ENCODE data around the gene TANGO2. TPM values are rescaled to one million over a fixed set of nuclear protein-coding genes. Genes with fewer than 3 reads are reported as not detected.
"Not testable (repeated sequence)": the region's sequence is repeated elsewhere in the genome, so short reads cannot be mapped to it uniquely, and the experiment has no call there.

TANGO2 gene
- total and polyA plus RNA-seq, 7 experiments from 2014 or later, result 20.0 to 43.1 (median 38.6) TPM

DNA sequence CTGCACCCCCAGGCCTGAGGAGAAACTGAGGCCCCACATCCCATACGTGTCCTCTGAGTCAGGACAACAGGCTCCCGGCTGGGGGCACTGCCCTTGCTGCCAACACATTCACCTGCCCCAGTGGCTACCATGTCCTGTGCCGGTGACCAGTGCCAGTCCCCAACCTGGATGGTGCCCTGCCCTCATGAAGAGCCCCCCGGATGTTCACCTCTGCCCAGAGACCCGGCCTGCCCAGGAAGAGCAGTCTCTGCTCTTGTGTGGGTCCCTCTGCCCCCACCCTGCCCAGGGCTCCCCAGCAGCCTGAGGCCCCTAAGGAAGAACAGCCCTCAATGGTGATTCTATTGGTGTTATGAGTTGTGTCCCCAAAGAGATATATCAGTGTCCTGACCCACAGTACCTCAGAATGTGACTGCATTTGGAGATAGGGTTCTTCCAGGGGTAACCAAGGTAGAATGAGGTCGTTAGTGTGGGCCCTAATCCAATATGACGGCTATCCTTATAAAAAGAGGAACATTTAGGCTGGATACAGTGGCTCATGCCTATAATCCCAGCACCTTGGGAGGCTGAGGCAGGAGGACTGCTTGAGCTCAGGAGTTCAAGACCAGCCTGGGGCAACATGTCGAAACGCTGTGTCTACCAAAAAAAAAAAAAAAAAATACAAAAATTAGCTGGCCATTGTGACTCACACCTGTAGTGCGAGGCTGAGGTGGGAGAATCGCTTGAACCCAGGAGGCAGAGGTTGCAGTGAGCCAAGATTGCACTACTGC is 45.9 kb downstream of the TANGO2 start:
- Mint-ChIP-seq H3K27ac (no peak overlapping the region), H3K4me1 (peaks cover 0 to 3% (median 0%) of the 10 kb centered on the region in 7 donors), H3K4me3 (no peak overlapping the region), H3K9me3 (no peaks in the 10 kb centered on the region), H3K27me3 (no peaks in the 10 kb centered on the region), H3K36me3 (peaks cover 0 to 7% (median 0%) of the 10 kb centered on the region in 5 donors)
- Histone ChIP-seq H3K4me1 (ENCODE audit: control insufficient read depth in 2 of 2, insufficient read depth in 2 of 2, low read length in 2 of 2) (no peaks in the 10 kb centered on the region), H3K27me3 (ENCODE audit: control insufficient read depth in 2 of 2, insufficient read depth in 2 of 2, low read length in 2 of 2) (no peaks in the 10 kb centered on the region), H3K4me3 (ENCODE audit: low read length) (no peak overlapping the region), H3K36me3 (ENCODE audit: control insufficient read depth in 2 of 3, insufficient read depth in 3 of 3, low read length in 3 of 3) (peaks cover 0 to 32% (median 0%) of the 10 kb centered on the region in 3 experiments), H3K27ac (ENCODE audit: low read depth, low read length) (no peak overlapping the region), H3K9me3 (ENCODE audit: control insufficient read depth in 2 of 3, low read length in 3 of 3) (no peaks in the 10 kb centered on the region)
- ATAC-seq (no peak), DNase-seq (no peak)
- POLR2A ChIA-PET, result no interaction called here
- intact Hi-C loops (cut with micrococcal nuclease), result no loop called here
- CTCF ChIA-PET, result interaction anchor here (0.6 kb wide), 1 partner anchor 42 kb away, joined by 3 read pairs; no protein-coding TSS in a partner anchor

DNA sequence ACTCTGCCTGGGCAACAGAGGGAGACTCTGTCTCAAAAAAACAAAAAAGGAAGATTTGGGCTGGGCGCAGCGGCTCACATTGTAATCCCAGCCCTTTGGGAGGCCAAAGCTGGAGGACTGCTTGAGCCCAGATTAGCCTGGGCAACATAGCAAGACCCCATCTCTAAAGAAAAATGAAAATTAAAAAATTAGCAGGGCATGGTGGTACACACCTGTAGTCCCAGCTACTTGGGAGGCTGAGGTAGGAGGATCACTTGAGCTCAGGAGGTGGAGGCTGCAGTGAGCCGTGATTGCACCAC is 46.4 kb downstream of the TANGO2 start:
- H3K4me1 ChIP-seq (ENCODE audit: control insufficient read depth in 2 of 2, insufficient read depth in 2 of 2, low read length in 2 of 2); H3K27me3 ChIP-seq (ENCODE audit: control insufficient read depth in 2 of 2, insufficient read depth in 2 of 2, low read length in 2 of 2); POLR2A ChIA-PET; intact Hi-C loops (cut with micrococcal nuclease); H3K9me3 ChIP-seq (ENCODE audit: control insufficient read depth in 2 of 3, low read length in 3 of 3); H3K4me1 Mint-ChIP-seq; H3K36me3 Mint-ChIP-seq; DNase-seq; H3K27me3 Mint-ChIP-seq; H3K4me3 Mint-ChIP-seq; H3K9me3 Mint-ChIP-seq; H3K27ac ChIP-seq (ENCODE audit: low read depth, low read length); H3K4me3 ChIP-seq (ENCODE audit: low read length); H3K27ac Mint-ChIP-seq; ATAC-seq: not testable (repeated sequence)
- CTCF ChIA-PET, result interaction anchor here (0.6 kb wide), 1 partner anchor 43 kb away, joined by 3 read pairs; no protein-coding TSS in a partner anchor
- H3K36me3 ChIP-seq (ENCODE audit: control insufficient read depth in 2 of 3, insufficient read depth in 3 of 3, low read length in 3 of 3), result peaks cover 0 to 27% (median 0%) of the 10 kb centered on the region in 3 experiments

DNA sequence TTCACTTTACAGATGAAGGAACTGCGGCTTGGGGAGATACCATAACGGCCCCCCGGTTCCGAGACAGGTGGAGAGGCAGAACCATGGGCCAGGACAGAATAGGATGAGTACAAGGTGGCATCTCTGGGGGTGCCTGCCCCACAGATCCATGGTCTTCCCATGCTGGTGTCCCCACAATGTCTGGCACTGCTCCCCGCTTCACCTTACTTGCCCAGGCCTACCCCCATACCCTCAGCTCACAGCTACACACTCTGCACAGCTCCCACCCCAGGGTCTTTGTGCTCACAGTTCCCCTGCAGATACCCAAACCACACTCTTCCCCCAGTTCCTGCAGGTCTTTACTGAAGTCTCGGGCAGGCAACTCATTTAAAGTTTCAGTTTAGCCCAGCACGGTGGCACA is 47.7 kb downstream of the TANGO2 start:
- CTCF ChIA-PET, result interaction anchor here (0.6 kb wide), 1 partner anchor 351 kb away, joined by 3 read pairs; no protein-coding TSS in a partner anchor

DNA sequence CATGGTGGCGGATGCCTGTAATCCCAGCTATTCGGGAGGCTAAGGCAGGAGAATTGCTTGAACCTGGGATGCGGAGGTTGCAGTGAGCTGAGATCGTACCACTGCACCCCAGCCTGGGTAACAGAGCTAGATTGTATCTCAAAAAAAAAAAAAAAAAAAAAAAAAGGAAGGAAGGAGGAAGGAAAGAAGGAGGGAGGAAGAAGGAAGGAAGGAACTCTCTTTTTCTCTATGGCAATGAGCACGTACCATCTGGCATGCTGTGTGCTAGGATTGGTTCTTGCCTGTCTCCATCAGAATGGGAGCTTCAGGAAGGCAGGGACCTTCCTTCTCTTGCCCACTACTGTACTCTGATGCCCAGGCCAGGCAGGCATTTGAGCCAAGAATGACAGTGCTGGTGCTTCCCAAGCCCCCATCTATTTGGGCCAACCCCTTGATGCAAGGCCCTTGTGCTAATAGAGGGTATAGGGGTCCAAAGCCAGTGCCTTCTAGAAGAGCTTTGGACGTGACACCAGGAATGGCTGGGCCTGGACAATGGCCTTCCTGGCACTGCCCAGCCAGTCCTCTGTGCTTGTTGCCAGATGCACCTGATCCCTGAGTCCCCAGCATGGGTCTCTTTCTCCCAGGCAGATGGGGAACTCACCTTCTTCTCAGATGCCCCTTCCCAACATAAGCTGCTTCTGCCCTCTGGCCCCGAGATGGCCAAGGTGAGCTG is 48.6 kb downstream of the TANGO2 start:
- no peak for DNase-seq
- H3K27ac ChIP-seq (ENCODE audit: low read depth, low read length), result no peak overlapping the region
- H3K4me1 Mint-ChIP-seq, result peaks cover 0 to 3% (median 0%) of the 10 kb centered on the region in 7 donors
- H3K36me3 Mint-ChIP-seq, result peaks cover 0 to 2% (median 0%) of the 10 kb centered on the region in 5 donors
- no peak overlapping the region for H3K4me3 Mint-ChIP-seq
- H3K27me3 Mint-ChIP-seq, result no peaks in the 10 kb centered on the region
- H3K27me3 ChIP-seq (ENCODE audit: control insufficient read depth in 2 of 2, insufficient read depth in 2 of 2, low read length in 2 of 2), result no peaks in the 10 kb centered on the region
- H3K9me3 Mint-ChIP-seq, result no peaks in the 10 kb centered on the region
- H3K4me3 ChIP-seq (ENCODE audit: low read length), result no peak overlapping the region
- H3K36me3 ChIP-seq (ENCODE audit: control insufficient read depth in 2 of 3, insufficient read depth in 3 of 3, low read length in 3 of 3), result peaks cover 0 to 5% (median 0%) of the 10 kb centered on the region in 3 experiments
- intact Hi-C loops (cut with micrococcal nuclease), result no loop called here
- no peak overlapping the region for H3K27ac Mint-ChIP-seq
- no peaks in the 10 kb centered on the region for H3K9me3 ChIP-seq (ENCODE audit: control insufficient read depth in 2 of 3, low read length in 3 of 3)
- no peaks in the 10 kb centered on the region for H3K4me1 ChIP-seq (ENCODE audit: control insufficient read depth in 2 of 2, insufficient read depth in 2 of 2, low read length in 2 of 2)
- ATAC-seq, result no peak
- CTCF ChIA-PET, result no interaction called here
- POLR2A ChIA-PET, result interaction anchor here (1.6 kb wide), 1 partner anchor 48 kb away, joined by 3 read pairs; the partner anchor contains the start of gene TANGO2

More for the DNA sequence above, 47.7 kb downstream of the TANGO2 start:
- H3K9me3 Mint-ChIP-seq, result no peaks in the 10 kb centered on the region
- Histone ChIP-seq H3K27ac (ENCODE audit: low read depth, low read length) (no peak overlapping the region), H3K9me3 (ENCODE audit: control insufficient read depth in 2 of 3, low read length in 3 of 3) (no peaks in the 10 kb centered on the region), H3K36me3 (ENCODE audit: control insufficient read depth in 2 of 3, insufficient read depth in 3 of 3, low read length in 3 of 3) (peaks cover 0 to 14% (median 0%) of the 10 kb centered on the region in 3 experiments), H3K27me3 (ENCODE audit: control insufficient read depth in 2 of 2, insufficient read depth in 2 of 2, low read length in 2 of 2) (no peaks in the 10 kb centered on the region), H3K4me1 (ENCODE audit: control insufficient read depth in 2 of 2, insufficient read depth in 2 of 2, low read length in 2 of 2) (no peaks in the 10 kb centered on the region), H3K4me3 (ENCODE audit: low read length) (no peak overlapping the region)
- POLR2A ChIA-PET, result no interaction called here
- no peaks in the 10 kb centered on the region for H3K27me3 Mint-ChIP-seq
- DNase-seq (no peak), ATAC-seq (no peak)
- H3K27ac Mint-ChIP-seq, result no peak overlapping the region
- peaks cover 0 to 3% (median 0%) of the 10 kb centered on the region in 7 donors for H3K4me1 Mint-ChIP-seq
- peaks cover 0 to 2% (median 0%) of the 10 kb centered on the region in 5 donors for H3K36me3 Mint-ChIP-seq
- H3K4me3 Mint-ChIP-seq, result no peak overlapping the region
- intact Hi-C loops (cut with micrococcal nuclease), result no loop called here

DNA sequence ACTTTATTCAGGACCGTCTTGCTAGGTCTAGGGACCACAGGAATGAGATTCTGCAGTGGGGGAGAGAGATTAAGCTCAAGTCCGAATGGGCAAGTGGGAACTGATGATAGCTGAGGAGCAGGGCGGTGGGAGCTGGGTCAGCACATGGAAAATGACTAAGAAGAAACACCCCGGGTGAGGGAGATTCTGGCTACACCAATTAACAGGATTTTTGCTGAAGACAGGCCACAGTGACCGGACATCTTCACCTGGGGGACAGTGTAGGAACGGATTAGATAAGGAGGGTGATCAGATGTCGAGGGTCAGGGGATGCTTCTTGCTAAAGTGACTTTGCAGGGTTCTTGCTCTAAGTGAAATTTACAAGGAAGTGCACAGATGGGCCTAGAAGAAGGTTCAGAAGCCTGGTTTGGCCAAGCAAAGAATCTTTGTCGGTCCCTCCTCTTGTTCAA is 50.6 kb downstream of the TANGO2 start:
- no peaks in the 10 kb centered on the region for H3K9me3 ChIP-seq (ENCODE audit: control insufficient read depth in 2 of 3, low read length in 3 of 3)
- Mint-ChIP-seq H3K36me3 (no peaks in the 10 kb centered on the region), H3K4me3 (no peak overlapping the region), H3K27ac (peak overlapping the region in 2 of 9 donors; percentile 9 to 78), H3K4me1 (peaks cover 0 to 3% (median 0%) of the 10 kb centered on the region in 7 donors), H3K9me3 (no peaks in the 10 kb centered on the region), H3K27me3 (no peaks in the 10 kb centered on the region)
- H3K36me3 ChIP-seq (ENCODE audit: control insufficient read depth in 2 of 3, insufficient read depth in 3 of 3, low read length in 3 of 3), result no peaks in the 10 kb centered on the region
- POLR2A ChIA-PET, result interaction anchor here (0.6 to 1.6 kb wide), 3 partner anchors 25 to 102 kb away, joined by 3 to 5 read pairs (median 3); partner anchors contain the start of gene TANGO2
- CTCF ChIA-PET, result no interaction called here
- H3K4me3 ChIP-seq (ENCODE audit: low read length), result no peak overlapping the region
- ATAC-seq, result no peak
- H3K27me3 ChIP-seq (ENCODE audit: control insufficient read depth in 2 of 2, insufficient read depth in 2 of 2, low read length in 2 of 2), result no peaks in the 10 kb centered on the region
- no peaks in the 10 kb centered on the region for H3K4me1 ChIP-seq (ENCODE audit: control insufficient read depth in 2 of 2, insufficient read depth in 2 of 2, low read length in 2 of 2)
- no peak overlapping the region for H3K27ac ChIP-seq (ENCODE audit: low read depth, low read length)
- DNase-seq, result no peak
- intact Hi-C loops (cut with micrococcal nuclease), result no loop called here

DNA sequence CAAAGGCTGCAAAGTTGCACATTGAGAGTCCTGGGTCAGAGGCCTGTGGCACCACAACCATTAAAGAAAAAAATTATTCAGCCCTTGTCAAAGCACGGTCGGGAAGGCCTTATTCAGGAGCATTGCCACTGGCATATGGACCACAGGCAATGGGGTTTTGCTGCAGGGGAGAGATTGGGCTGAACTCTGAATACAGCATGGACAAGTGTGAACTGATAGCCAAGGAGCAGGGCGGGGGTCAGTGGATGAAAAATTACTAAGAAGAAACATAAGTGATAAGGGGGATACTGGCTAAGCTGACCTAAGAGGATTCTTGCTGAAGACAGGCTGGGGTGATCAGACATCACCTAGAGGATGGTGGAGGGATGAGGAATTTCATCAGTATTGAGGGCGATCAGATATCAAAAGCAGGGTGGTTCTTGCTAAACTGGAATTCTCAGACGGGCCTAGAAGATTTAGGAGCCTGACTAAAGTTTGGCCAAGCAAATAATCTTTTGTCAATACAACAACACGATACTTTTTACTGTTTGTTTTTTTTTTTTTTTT is 55.8 kb downstream of the TANGO2 start:
- ATAC-seq, result no peak
- intact Hi-C loops (cut with micrococcal nuclease), result no loop called here
- no peaks in the 10 kb centered on the region for H3K36me3 ChIP-seq (ENCODE audit: control insufficient read depth in 2 of 3, insufficient read depth in 3 of 3, low read length in 3 of 3)
- H3K27me3 Mint-ChIP-seq, result no peaks in the 10 kb centered on the region
- peaks cover 11% of the 10 kb centered on the region in 2 donors for H3K4me1 ChIP-seq (ENCODE audit: control insufficient read depth in 2 of 2, insufficient read depth in 2 of 2, low read length in 2 of 2)
- H3K36me3 Mint-ChIP-seq, result peaks cover 0 to 3% (median 0%) of the 10 kb centered on the region in 5 donors
- H3K27ac Mint-ChIP-seq, result peak overlapping the region in 3 of 9 donors; percentile 9 to 59 (median 41)
- H3K27ac ChIP-seq (ENCODE audit: low read depth, low read length), result no peak overlapping the region
- no peaks in the 10 kb centered on the region for H3K9me3 Mint-ChIP-seq
- ChIA-PET POLR2A (interaction anchor here (0.6 kb wide), 1 partner anchor 827 kb away, joined by 3 read pairs; no protein-coding TSS in a partner anchor), CTCF (no interaction called here)
- H3K4me1 Mint-ChIP-seq, result peaks cover 9 to 16% (median 13%) of the 10 kb centered on the region in 7 donors
- no peak for DNase-seq
- no peaks in the 10 kb centered on the region for H3K27me3 ChIP-seq (ENCODE audit: control insufficient read depth in 2 of 2, insufficient read depth in 2 of 2, low read length in 2 of 2)
- peak overlapping the region in 6 of 10 donors; percentile 0 to 55 (median 10) for H3K4me3 Mint-ChIP-seq
- no peaks in the 10 kb centered on the region for H3K9me3 ChIP-seq (ENCODE audit: control insufficient read depth in 2 of 3, low read length in 3 of 3)
- H3K4me3 ChIP-seq (ENCODE audit: low read length), result no peak overlapping the region
